Fibroblast of skin of right quadriceps (primary cell): ENCODE results near the gene PDE9A.

ENCODE experiments used
- DNase-seq: peaks from one replicate; pipeline ENCODE4 v3.0.0-alpha.2; 2013

Gene PDE9A

DNA sequence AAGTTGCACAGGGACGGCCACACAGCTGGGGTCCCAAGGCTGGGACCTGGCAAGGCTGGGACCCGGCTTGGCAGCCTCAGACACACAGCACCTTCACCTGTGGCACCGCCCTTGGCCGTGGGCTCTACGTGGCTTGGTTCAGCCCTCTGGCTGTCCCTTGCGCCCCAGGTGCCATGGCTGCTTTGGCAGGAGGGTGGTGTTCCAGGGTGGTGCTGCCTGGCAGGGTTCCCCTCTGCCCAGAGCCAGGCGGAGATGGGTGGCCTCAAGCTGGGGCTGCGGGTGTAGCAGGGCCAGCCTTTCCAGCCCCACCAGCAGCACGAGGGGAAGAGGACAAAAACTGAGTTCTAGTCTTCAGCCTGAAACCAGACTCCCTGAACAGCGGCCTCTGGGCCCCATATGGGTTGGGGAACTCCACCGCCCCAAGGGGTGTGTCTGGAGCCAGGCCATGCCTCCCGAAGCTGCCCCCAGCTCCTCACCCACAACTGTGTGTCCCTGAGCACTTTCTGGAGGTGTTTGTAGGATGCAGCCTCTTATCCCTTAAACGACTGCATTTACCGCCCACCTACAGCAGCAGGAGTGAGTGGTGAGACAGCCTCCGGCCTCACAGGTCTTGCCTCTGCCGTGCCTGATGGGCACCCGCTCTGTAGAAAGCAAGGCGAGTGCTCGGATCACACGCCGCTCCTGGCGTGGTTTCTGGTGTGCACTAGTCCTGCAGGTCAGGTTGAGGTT lies 92.3 kb downstream of the PDE9A start:
- no peak for DNase-seq

DNA sequence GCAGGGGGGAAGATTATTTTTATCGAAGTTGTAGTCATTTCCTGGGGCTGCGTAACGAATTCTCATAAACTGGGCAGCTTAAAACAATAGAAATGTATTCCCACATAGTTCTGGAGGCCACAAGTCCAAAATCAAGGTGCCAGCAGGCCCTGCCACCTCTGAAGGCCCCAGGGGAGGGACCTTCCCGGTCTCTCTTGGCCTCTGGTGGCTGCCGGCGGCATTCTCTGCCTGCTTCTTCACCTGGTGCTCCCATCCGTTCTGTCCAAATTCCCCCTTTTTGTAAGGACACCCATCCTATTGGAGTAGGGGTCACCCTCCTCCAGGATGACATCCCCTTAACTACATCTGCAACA lies 92.8 kb downstream of the PDE9A start:
- DNase-seq: no peak

DNA sequence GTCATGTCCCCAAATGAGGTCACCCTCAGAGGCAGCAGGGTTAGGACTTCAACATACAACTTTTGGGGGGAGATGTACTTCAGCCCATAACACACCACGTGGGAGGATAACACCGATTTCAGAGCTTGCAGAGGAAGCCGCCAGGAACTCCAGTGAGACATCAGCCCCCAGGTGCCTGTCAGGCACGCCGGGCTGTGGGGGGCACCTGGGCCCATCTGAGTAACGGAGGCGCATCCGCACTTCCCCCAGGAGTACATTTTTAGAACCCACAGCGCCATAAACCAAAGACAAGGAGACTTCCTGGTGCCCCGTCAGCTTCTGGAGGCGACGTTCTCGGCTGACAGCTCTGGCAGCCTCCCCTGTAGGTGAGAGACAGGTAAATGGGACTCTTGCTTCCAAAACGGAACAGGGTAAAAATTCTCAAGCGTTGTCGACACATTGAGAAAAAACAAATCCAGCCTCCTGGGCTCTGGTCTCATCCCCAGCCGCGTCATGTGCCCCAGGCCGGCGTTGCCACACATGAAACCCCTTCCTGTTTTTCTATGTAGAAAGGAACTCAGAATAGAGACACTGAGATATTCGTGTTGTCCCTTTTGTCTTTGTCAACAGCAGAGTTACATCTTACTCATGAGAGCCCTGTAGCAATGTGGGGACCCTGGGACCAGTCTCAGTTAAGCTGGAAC lies 93.3 kb downstream of the PDE9A start:
- no peak for DNase-seq

DNA sequence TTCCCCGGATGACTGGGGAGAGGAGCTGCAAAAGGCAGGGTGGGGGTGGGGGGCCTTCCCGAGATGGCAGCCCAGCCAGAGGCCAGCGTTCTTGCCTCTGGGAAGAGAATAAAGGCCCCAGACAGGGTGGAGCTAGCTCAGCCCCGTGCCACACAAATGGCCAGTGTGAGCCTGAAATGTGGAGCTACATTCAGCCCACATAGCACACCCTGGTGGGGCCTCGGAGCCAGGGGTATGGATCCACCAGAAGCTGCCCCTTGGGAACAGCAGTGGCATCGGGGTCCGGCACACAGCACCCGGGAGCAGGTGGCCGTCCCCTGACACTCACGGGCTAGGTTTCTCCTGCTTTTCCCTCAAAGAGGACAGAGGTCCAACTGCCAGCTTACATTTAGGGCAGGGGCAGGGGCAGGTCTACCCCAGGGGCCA lies 93.9 kb downstream of the PDE9A start:
- no peak for DNase-seq

DNA sequence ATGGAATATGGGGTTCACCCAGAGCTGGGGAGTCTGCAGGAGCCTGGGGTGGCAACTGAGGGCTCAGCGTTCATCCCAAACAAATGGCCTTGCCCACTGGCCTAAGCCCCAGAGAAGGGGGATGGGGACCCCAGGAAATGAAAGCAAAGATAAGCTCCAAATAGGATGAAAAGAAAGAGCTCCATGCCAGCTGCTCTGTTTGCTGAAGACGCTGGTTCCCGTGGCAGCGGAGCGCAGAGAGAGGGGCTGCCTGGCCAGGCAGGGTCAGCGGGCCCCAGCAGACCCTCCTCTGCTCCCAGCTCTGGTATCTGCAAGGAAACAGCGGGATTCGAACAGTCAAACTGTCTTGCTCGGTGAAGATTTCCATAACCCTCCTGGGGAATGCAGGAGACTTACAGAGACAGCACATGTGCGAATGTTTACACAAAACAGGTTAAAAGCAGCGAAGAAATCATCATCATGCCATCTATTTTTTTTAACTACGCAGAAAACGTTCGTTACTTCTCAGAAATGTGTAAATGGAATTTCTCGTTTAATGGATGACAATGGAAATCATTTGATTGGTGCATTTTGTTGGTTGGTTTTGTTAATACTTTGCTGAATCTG lies 94.4 kb downstream of the PDE9A start:
- no peak for DNase-seq

DNA sequence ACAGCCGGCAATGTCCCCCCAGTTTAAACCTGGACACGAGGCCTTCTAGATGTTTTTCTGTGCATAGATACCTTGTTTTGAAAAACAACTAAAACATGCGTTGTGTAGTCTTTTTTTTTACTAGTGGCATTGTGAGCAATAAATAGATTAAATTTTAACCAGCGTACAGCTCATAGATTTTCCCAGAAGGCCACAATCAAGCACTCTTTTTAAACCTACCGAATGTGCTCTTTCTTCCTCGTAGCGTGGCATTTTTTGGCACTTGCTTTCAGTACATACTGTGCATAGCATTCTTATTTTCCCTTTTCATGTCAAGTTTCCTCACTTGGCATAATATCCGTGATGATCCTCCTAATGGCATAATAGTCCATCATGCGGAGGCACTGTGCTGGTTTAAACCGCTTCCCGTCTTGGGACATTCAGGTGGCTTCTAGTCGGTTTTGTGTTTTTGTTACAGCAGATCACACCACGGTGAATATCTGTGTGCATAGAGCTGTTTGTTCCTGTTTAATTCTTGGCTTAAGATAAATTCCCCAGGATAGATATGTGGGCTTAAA lies 95.3 kb downstream of the PDE9A start:
- DNase-seq: no peak

DNA sequence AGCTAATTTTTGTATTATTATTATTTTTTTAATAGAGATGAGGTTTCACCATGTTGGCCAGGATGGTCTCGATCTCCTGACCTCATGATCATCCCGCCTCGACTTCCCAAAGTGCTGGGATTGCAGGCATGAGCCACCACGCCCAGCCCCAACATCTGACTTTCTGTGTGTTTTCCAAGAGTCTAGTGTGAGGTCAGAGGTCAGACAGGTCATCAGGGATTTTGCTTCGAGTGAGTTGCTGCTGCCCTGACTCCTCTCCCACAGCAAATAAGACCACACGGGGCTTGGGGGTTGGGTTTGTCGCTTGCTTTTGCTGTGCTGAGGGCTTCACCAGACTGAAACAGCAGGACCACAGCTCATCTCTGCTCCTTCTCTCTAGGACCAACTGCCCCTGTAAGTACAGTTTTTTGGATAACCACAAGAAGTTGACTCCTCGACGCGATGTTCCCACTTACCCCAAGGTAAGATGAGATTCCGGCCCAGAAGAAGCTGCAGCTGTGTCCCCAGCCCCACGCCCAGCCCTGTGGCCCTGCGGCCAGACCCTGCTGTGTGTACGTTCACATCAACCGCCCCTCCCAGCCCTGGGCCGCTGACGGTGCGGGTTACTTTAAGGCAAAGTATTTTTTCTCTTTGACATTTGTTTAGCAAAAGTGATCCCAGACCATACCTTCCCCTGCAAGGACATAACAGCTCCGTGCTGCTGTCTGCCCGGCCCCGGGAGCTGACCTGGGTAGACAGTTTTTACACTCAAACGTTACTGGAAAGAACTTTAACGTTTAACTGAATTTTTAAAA lies 97.5 kb downstream of the PDE9A start:
- no peak for DNase-seq

DNA sequence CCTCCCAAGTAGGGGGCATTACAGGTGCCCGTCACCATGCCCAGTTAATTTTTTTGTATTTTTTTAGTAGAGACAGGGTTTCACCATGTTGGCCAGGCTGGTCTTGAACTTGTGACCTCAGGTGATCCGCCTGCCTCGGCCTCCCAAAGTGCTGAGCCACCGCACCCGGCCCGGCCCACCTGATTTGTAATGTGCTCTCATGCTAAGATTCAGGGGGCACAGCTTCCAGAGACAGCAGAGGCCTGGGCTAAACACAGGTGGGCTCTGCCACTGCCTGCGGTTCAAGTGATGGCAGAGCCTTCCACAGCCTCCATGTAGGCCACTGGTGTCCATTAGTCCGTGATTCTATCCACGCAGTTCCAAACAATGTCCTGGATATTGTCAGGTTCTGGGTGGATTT lies 98.4 kb downstream of the PDE9A start:
- DNase-seq: no peak

DNA sequence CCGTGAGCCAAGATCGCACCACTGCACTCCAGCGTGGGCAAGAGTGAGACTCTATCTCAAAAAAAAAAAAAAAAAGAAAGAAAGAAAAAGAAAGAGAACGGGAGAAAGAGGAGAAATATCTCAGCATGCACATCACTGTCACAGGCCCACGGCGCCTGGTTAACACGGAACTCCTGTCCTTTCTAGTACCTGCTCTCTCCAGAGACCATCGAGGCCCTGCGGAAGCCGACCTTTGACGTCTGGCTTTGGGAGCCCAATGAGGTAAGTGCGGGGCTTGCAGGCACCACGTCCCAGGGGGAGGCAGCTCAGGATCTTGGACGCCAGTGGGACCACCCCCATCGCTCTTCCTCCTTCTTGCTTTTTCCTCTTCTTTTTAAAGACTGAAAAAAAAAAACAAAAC lies 100.4 kb downstream of the PDE9A start:
- DNase-seq: no peak

DNA sequence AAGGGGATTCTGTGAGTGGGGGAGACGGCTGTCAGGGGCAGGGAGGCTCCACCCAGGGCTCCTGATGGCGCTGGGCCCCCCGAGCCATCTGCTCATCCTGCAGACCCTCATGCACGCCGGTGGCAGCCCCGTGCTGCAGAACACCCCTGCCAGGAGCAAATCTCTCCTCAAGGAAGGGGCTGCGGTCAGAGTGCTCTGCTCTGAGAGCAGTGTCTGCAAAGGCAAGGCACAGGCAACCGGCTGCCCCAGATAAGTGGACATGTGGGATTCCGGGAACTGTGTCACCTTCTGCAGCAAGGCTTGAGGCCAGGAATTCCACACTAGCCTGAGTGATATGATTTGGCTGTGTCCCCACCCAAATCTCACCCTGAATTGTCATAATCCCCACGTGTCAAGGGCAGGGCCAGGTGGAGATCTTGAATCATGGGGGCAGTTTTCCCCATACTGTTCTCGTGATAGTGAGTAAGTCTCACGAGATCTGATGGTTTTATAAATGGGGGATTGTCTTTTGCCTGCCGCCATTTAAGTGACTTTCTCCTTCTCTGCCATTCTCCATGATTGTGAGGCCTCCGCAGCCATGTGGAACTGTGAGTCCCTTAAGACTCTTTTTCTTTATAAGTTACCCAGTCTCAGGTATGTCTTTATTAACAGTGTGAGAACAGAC lies 101.0 kb downstream of the PDE9A start:
- no peak for DNase-seq

DNA sequence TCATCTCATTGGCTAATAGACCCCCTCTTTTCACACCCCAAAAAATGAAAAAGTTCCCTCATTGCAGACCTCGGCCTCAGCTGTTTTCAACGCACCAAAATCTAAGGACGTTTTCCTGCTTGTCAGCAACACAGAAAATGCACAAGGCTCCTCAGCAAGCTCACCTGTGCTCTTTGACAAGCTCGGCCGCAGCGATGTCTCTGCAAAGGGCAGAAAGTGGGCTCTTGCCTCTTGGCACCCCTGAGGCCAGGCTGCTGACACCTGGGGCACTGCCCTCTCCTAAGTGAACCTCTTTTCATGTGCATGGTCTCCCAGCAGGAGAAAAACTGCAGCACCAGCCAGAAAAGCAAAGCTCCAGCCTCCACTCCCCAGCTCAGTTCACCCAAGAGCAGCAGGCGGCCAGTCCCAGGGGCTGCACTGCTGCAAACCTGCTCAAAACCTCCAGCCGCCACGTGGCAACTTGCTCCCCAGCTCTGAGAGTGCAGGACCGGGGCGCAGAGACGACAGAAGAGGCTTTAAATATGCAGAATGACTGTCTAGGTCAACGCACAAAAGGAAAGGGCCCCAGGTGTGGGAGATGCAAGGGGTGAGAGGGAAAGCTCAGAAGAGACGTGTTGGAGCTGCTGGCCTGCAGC lies 101.7 kb downstream of the PDE9A start:
- no peak for DNase-seq

DNA sequence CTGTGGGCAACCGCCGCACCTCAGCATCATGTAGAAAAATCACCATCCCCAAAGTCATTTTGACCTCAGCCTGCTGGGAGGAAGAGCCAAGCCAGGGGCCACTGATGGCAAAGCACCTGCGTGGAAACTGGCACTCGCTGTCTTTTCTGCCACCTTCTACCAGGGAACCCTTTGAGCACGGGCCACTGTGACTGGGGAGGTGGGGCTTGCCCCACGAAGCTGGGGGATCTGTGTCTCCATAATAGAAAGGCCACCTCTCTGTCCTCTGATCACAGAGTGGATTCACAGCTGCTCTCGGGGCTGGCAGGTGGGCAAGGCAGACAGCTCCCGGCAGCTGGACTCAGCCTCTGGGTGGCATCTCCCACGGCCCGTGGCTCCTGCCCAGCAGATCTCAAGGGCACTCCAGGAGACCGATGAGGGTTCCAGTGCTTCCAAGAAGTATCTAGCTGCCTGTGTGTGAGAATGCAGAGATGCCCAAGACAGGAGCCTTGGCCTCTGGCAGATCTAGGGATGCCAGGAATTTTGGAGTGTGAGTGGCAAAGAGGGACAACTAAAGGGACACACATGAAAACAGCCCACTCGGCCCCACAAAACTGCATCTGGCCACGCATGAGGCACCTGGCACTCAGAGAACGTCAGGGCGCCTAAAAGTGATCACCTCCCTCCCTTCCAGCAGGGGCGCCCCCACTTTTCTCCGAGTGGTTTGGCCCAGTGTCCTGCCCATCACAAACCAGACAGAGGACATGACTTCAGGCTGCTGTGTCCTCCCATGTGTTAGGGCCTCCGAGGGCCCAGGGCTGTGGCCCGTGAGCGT lies 102.6 kb downstream of the PDE9A start:
- DNase-seq: no peak

DNA sequence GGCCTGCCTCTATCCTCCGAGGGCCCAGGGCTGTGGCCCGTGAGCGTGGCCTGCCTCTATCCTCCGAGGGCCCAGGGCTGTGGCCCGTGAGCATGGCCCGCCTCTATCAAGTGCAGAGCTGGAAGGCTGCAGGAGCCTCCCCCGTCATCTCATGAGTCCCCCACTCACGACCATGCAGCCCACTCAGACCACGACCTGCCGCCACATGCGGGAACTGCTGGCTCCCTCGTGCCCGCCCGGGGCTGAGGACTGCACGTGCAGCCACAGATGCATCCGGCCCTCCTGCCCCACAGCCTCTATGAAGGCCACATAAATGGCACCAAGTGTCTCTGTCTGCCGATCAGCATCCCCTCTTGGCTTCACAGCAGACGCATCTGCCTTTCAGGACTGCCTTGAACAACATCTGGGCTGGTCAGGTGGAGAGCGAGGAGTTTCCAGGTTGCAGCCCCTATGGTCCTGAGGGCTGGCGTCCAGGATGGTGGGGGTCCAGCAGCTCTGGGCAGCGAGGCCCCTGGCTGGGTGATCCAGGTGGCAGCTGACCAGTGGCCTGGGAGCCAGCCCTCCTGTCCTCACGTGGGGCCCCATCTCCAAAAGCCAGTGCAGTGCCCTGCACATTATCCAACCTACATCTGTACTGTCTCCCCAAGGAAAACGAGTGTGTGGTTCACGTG lies 103.3 kb downstream of the PDE9A start:
- DNase-seq: no peak

DNA sequence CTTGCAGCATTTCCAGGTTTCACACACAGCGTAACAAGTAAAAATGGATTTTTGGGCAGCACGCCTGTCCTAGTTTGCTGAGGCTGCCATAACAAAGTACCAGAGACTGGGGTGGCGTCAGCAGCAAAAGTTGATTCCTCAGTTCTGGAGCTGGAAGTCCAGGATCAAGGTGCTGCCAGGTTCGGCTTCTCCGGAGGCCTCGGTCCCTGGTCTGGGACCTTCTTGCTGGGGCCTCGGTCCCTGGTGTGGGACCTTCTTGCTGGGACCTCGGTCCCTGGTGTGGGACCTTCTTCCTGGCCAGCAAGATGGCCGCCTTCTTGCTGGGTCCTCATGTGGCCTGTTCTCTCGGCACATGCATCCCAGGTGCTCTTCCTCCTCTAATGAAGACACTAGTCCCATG lies 104.0 kb downstream of the PDE9A start:
- no peak for DNase-seq

DNA sequence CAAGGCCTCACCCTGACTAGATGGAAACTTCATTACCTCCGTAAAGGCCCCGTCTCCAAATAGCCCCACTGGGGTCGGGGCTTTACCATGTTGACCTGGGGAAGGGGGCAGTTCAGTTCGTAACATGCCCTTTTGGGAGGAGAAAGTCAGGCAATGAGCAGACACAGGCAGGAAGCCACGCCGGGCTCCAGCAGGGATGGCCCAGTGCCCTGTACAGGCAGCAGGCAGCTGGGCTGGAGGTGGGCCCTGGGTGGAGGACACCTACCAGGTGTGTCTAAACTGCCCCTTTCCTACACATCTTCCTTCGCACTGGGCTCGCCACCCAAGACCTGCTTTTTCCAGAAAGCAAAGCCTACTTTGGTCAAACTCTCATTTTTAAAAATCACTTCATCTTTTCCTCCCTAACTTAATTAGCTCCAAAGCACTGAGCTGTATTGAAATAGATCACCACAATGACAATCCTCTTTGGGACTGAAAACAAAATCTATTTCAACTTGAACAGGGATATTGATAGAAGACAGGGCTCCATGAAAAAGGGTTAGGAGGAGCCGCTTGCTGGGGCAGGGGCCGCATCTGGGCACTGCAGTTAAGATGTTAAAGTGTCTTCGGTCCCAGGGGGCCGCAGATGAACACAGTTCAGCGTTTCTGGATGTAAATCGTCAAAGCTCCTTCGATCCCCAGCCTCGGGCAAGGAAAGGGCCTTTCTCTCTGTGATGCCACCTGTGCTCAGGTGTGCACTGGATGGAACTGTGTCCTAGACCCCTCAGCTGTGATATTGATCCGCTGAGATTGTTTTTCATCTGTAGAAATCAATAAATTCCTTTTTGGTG lies 104.6 kb downstream of the PDE9A start:
- no peak for DNase-seq

DNA sequence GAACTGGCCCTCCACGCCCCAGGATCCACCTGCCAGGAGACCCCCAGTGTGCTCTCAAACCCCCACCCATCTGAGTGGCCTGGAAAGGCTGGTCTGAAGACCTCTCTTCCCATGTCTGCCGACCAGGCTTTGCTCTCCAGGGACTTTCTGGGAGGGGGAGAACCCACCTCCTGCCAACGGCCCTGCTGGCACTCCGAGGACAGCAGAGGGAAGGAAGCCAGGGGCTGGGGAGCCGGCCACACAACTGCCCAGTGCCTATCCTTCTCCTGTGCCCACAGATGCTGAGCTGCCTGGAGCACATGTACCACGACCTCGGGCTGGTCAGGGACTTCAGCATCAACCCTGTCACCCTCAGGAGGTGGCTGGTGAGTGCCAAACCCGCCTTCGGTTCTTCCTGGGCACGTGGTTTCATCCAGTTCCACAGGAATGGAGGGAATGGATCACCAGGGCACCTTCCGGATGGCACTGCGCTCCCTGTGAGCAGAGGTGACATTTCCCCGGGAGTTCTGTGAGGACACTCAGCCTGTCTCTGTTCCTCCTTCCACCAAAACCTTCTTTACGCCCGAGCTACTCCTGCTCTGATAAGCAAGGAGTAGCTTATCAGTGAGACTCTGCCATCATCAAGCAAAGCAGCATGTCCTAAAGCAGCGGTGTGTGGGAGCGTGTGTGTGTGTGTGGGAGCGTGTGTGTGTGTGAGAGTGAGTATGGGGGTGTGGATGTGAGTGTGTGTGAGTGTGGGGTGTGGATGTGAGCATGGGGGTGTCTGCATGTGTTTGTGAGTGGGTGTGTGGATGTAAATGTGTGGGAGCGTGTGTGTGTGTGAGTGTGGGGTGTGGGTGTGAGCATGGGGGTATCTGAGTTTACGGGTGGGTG lies 105.5 kb downstream of the PDE9A start:
- no peak for DNase-seq

DNA sequence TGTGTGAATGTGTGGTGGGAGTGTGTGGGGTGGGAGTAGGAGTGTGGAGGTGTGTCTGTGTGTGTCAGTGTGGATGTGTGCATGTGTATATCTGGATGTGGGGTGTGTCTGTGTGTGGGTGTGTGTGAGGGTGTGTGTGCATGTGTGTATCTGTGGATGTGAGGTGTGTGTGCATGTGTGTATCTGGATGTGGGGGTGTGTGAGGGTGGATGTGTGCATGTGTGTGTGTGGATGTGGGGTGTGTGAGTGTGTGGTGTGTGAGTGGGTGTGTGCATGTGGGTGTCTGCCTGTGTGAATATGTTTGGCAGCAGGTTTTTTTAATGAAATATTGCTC lies 106.1 kb downstream of the PDE9A start:
- DNase-seq: no peak

DNA sequence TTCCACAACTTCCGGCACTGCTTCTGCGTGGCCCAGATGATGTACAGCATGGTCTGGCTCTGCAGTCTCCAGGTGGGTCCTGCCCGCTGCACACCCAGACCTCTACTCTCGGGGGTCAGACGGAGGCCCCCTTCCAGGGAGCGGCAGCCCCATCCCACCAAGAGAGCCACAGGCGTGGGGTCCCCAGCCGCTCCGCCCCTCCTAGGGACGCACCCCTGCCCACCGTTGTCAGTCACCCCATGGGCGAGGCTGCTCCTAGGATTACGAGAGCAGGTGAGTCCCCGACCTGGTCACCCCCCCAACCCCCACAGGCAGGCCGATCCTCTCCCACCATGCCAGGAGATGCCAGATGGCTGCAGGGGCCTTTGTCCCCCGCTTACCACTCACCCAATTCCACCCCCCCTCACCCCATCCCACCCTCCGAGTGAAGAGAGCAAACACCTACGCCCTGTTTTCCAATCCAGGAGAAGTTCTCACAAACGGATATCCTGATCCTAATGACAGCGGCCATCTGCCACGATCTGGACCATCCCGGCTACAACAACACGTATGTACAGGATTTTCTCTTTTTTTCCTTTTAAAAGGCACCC lies 107.0 kb downstream of the PDE9A start:
- no peak for DNase-seq
